Femur (tissue), 1 donor: Measurements from ENCODE around the gene C10orf71.

Source experiments
- DNase-seq: peaks from one replicate; pipeline ENCODE4 v3.0.0-alpha.2; 2017

Gene C10orf71

GRCh38 chr10:49318755-49319154 lies 19.8 kb downstream of the C10orf71 start:
- no peak for DNase-seq

GRCh38 chr10:49319206-49319605 lies 20.2 kb downstream of the C10orf71 start:
- DNase-seq: no peak

- no peak for DNase-seq
These were observed 21.2 kb downstream of the C10orf71 start for GRCh38 chr10:49320191-49320590.

GRCh38 chr10:49321021-49321420 lies 22.1 kb downstream of the C10orf71 start:
- no peak for DNase-seq

- no peak for DNase-seq
These were observed 23.6 kb downstream of the C10orf71 start for GRCh38 chr10:49322371-49323170.

- no peak for DNase-seq
These were observed 24.4 kb downstream of the C10orf71 start for GRCh38 chr10:49323171-49323895.

- no peak for DNase-seq
These were observed 24.9 kb downstream of the C10orf71 start for GRCh38 chr10:49323896-49324270.

GRCh38 chr10:49324711-49325110 lies 25.7 kb downstream of the C10orf71 start:
- no peak for DNase-seq

GRCh38 chr10:49325131-49325915 lies 26.4 kb downstream of the C10orf71 start:
- DNase-seq: no peak

GRCh38 chr10:49325916-49326783 lies 27.2 kb downstream of the C10orf71 start:
- no peak for DNase-seq

GRCh38 chr10:49327036-49327813 lies 28.3 kb downstream of the C10orf71 start:
- no peak for DNase-seq

GRCh38 chr10:49328401-49329145 lies 29.6 kb downstream of the C10orf71 start:
- no peak for DNase-seq

GRCh38 chr10:49329146-49329505 lies 30.2 kb downstream of the C10orf71 start:
- DNase-seq: no peak

GRCh38 chr10:49330127-49330665 lies 31.2 kb downstream of the C10orf71 start:
- DNase-seq: no peak

- no peak for DNase-seq
These were observed 32.5 kb downstream of the C10orf71 start for GRCh38 chr10:49331431-49331830.

- no peak for DNase-seq
These were observed 33.4 kb downstream of the C10orf71 start for GRCh38 chr10:49332333-49332732.

- no peak for DNase-seq
These were observed 33.8 kb downstream of the C10orf71 start for GRCh38 chr10:49332768-49333167.

- DNase-seq: no peak
These were observed 34.2 kb downstream of the C10orf71 start for GRCh38 chr10:49333192-49333591.

GRCh38 chr10:49334964-49335363 lies 36.0 kb downstream of the C10orf71 start:
- no peak for DNase-seq

GRCh38 chr10:49335364-49335972 lies 36.5 kb downstream of the C10orf71 start:
- no peak for DNase-seq
